ENCODE results near the gene CXCR5. TPM values are rescaled to one million over a fixed set of nuclear protein-coding genes. Genes with fewer than 3 reads are reported as not detected.

Gene CXCR5
- total RNA-seq, 1 experiment from 2014 or later: not detected

GRCh38 chr11:118898400-118899295, 15.0 kb downstream of the CXCR5 start:
- no peak for DNase-seq (ENCODE audit: low read depth)

GRCh38 chr11:118899296-118899688, 15.6 kb downstream of the CXCR5 start:
- no peak for DNase-seq (ENCODE audit: low read depth)

- no peak for DNase-seq (ENCODE audit: low read depth)
These were observed 16.1 kb downstream of the CXCR5 start for GRCh38 chr11:118899706-118900360.

- no peak for DNase-seq (ENCODE audit: low read depth)
These were observed 17.1 kb downstream of the CXCR5 start for GRCh38 chr11:118900535-118901384.

- DNase-seq (ENCODE audit: low read depth): no peak
These were observed 18.0 kb downstream of the CXCR5 start for GRCh38 chr11:118901494-118902335.

GRCh38 chr11:118902336-118903203, 18.9 kb downstream of the CXCR5 start:
- DNase-seq (ENCODE audit: low read depth): no peak

- DNase-seq (ENCODE audit: low read depth): no peak
These were observed 19.7 kb downstream of the CXCR5 start for GRCh38 chr11:118903204-118904015.

- DNase-seq (ENCODE audit: low read depth): peak; percentile 77
These were observed 23.7 kb downstream of the CXCR5 start for GRCh38 chr11:118907051-118908042.

- DNase-seq (ENCODE audit: low read depth): no peak
These were observed 24.6 kb downstream of the CXCR5 start for GRCh38 chr11:118908264-118908663.

GRCh38 chr11:118908901-118909618, 25.4 kb downstream of the CXCR5 start:
- peak; percentile 58 for DNase-seq (ENCODE audit: low read depth)

GRCh38 chr11:118909619-118910308, 26.1 kb downstream of the CXCR5 start:
- DNase-seq (ENCODE audit: low read depth): no peak

- DNase-seq (ENCODE audit: low read depth): peak; percentile 86
These were observed 26.8 kb downstream of the CXCR5 start for GRCh38 chr11:118910309-118911112.

GRCh38 chr11:118911113-118911879, 27.6 kb downstream of the CXCR5 start:
- peak; percentile 79 for DNase-seq (ENCODE audit: low read depth)

GRCh38 chr11:118911880-118912741, 28.4 kb downstream of the CXCR5 start:
- peak; percentile 96 for DNase-seq (ENCODE audit: low read depth)

Measured in Daoy (cell line).